Limb (tissue), 2 donors: ENCODE data around the gene RHO.

ENCODE experiments used
- DNase-seq, 2 donors: peaks; one replicate each; pipeline ENCODE4 v3.0.0-alpha.2; 2016; ENCODE audit errors: extremely low spot score in 2 of 2

The RHO gene

GRCh38 chr3:129576514-129577352 is 48.3 kb downstream of the RHO start:
- no peak for DNase-seq

GRCh38 chr3:129577366-129577765 is 48.9 kb downstream of the RHO start:
- peak in 1 of 2 donors; percentile 78 for DNase-seq

GRCh38 chr3:129577925-129578786 is 49.7 kb downstream of the RHO start:
- DNase-seq = no peak

GRCh38 chr3:129579991-129580390 is 51.6 kb downstream of the RHO start:
- no peak for DNase-seq

- no peak for DNase-seq
Measured at GRCh38 chr3:129581623-129582022, 53.2 kb downstream of the RHO start.

GRCh38 chr3:129582799-129583198 is 54.4 kb downstream of the RHO start:
- DNase-seq = no peak

GRCh38 chr3:129583289-129583688 is 54.9 kb downstream of the RHO start:
- no peak for DNase-seq

GRCh38 chr3:129584631-129585030 is 56.2 kb downstream of the RHO start:
- DNase-seq = no peak
